Fibroblast of skin of scalp (primary cell): Measurements from ENCODE around the gene OR2T29.
"Not testable (repeated sequence)": the region's sequence is repeated elsewhere in the genome, so short reads cannot be mapped to it uniquely, and the experiment has no call there.

Experiments used
- DNase-seq: peaks from one replicate; pipeline ENCODE4 v3.0.0-alpha.2; 2013

The OR2T29 gene

DNA sequence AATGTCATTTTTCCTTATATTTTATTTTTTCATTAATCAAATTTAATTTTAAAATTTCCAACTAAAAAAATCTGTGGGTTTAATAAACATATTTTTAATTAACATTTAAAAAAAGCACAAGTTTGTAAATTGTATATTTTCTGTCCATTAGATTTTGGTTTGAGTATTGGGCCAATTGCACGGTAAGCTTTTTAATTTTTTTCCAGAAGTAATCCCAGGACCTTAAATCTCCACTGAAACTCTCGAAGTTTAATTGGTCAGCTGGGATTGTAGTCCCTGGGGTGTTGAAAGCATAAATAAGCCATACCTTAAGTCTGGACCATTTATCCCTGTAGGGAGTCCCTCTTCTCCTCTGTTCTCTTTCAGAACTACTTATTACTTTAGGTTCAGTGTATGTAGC lies 54.8 kb downstream of the OR2T29 start, which contains the start of gene OR2G6:
TSS of gene OR2G6 (plus strand) at position 301 of the 400 bp plus-strand sequence. CDS start 13,574 bp downstream, outside the sequence.
- DNase-seq = not testable (repeated sequence)
